A673 (cell line): Measurements from ENCODE around the gene ITPKB. TPM values are rescaled to one million over a fixed set of nuclear protein-coding genes. Genes with fewer than 3 reads are reported as not detected.

Experiments used
- BruUV-seq: library from RNA; stranded (reverse); fragments of 400-500 nt; replicated peaks from 2 replicates; lab custom pipeline; 2021; lab: Mats Ljungman, UMichigan
- CTCF ChIA-PET: fragments of 300-600 bp; sonication (Branson Sonifier 250); formaldehyde crosslinking; loops from one replicate; lab custom pipeline; 2022; ENCODE audit warnings: antibody characterized with exemption; lab: Charles Lee
- POLR2A ChIA-PET: fragments of 300-600 bp; sonication (Branson Sonifier 250); formaldehyde crosslinking; loops from one replicate; lab custom pipeline; 2022; ENCODE audit warnings: antibody characterized with exemption; ENCODE audit not compliant: low non-redundant PET; lab: Charles Lee
- DNase-seq: peaks from one replicate; pipeline ENCODE4 v3.0.0-alpha.2; 2015; ENCODE audit warnings: low spot score
- H3K27ac ChIP-seq: fragments of 200-600 bp; sonication (generic); 2 replicates; pipeline ENCODE4 v1.5.1; 2016; ENCODE audit warnings: mixed run types, low read depth, mild to moderate bottlenecking, mixed read lengths, antibody characterized with exemption, low read length; ENCODE audit not compliant: poor library complexity, severe bottlenecking
- H3K27me3 ChIP-seq: fragments of 200-600 bp; sonication (generic); replicated peaks from 2 replicates; pipeline ENCODE4 v1.6.1; 2017; ENCODE audit warnings: mixed run types, low read depth, mild to moderate bottlenecking, mixed read lengths, antibody characterized with exemption, low read length; ENCODE audit not compliant: insufficient read depth, poor library complexity
- H3K36me3 ChIP-seq: fragments of 200-600 bp; sonication (generic); 2 replicates; pipeline ENCODE4 v1.6.1; 2016; ENCODE audit warnings: mixed run types, mild to moderate bottlenecking, mixed read lengths, antibody characterized with exemption, low read length; ENCODE audit not compliant: insufficient read depth, poor library complexity, severe bottlenecking
- H3K4me1 ChIP-seq: fragments of 200-600 bp; sonication (generic); 2 replicates; pipeline ENCODE4 v1.6.1; 2017; ENCODE audit warnings: mixed run types, mild to moderate bottlenecking, mixed read lengths, antibody characterized with exemption, low read length; ENCODE audit not compliant: insufficient read depth, poor library complexity, severe bottlenecking
- H3K4me3 ChIP-seq: fragments of 200-600 bp; sonication (generic); 2 replicates; pipeline ENCODE4 v1.5.1; 2016; ENCODE audit warnings: low read depth, mixed run types, mild to moderate bottlenecking, mixed read lengths, low read length; ENCODE audit not compliant: poor library complexity, severe bottlenecking
- H3K9me3 ChIP-seq: fragments of 200-600 bp; sonication (generic); 2 replicates; pipeline ENCODE4 v1.6.1; 2016; ENCODE audit warnings: mixed run types, low read depth, mild to moderate bottlenecking, mixed read lengths, antibody characterized with exemption, low read length; ENCODE audit not compliant: poor library complexity, severe bottlenecking
- CTCF ChIP-seq: fragments of 300-800, 200-600 bp; sonication (generic); conservative IDR thresholded peaks from 2 replicates; pipeline ENCODE4 v1.5.1; 2017; ENCODE audit warnings: low read depth, mild to moderate bottlenecking, antibody characterized with exemption, low read length, moderate library complexity, mixed read lengths
- EZH2 ChIP-seq: fragments of 200-600 bp; sonication (generic); IDR thresholded peaks from 2 replicates; pipeline ENCODE4 v1.6.1; 2017; ENCODE audit warnings: borderline replicate concordance, low read depth, mild to moderate bottlenecking, mixed read lengths, antibody characterized with exemption, low read length; ENCODE audit not compliant: poor library complexity, severe bottlenecking
- intact Hi-C: fragments of 100-400 bp; cut with micrococcal nuclease; formaldehyde crosslinking; loops from one replicate; pipeline ENCODE4 v1.10.0; 2022; ENCODE audit not compliant: unreplicated experiment
- total RNA-seq: library from RNA; stranded (reverse); gene quantifications from 2 replicates; pipeline ENCODE4 v1.2.3, GENCODE V29; 2021

The ITPKB gene
- total RNA-seq, 1 experiment from 2014 or later, result 14.1 TPM

GRCh38 chr1:226632169-226632879 lies 106.8 kb downstream of the ITPKB start:
- no peak for TF ChIP-seq EZH2
- no peak for TF ChIP-seq CTCF
- Histone ChIP-seq H3K4me1 (no peaks in the 10 kb centered on the region), H3K27ac (no peak overlapping the region), H3K27me3 (no peaks in the 10 kb centered on the region), H3K36me3 (no peaks in the 10 kb centered on the region), H3K9me3 (no peaks in the 10 kb centered on the region), H3K4me3 (no peak overlapping the region)
- intact Hi-C loops, result loop anchor here (5.0 kb wide), 1 partner anchor 805 kb away; no protein-coding TSS in a partner anchor
- CTCF ChIA-PET, result no interaction called here
- POLR2A ChIA-PET, result no interaction called here
- no TSS peak for BruUV-seq
- DNase-seq, result no peak

- no peaks in the 10 kb centered on the region for H3K27me3 ChIP-seq
- BruUV-seq, result no TSS peak
- no peak overlapping the region for H3K27ac ChIP-seq
- H3K36me3 ChIP-seq, result no peaks in the 10 kb centered on the region
- intact Hi-C loops, result loop anchor here (5.0 kb wide), 1 partner anchor 806 kb away; no protein-coding TSS in a partner anchor
- H3K4me3 ChIP-seq, result no peak overlapping the region
- H3K9me3 ChIP-seq, result no peaks in the 10 kb centered on the region
- ChIA-PET POLR2A (no interaction called here), CTCF (interaction anchor here (0.5 to 1.0 kb wide), 2 partner anchors 104 to 197 kb away, joined by 3 to 4 read pairs; no protein-coding TSS in a partner anchor)
- no peak for DNase-seq
- TF ChIP-seq EZH2 (no peak), CTCF (no peak)
- no peaks in the 10 kb centered on the region for H3K4me1 ChIP-seq
Measured at GRCh38 chr1:226631229-226632000, 107.7 kb downstream of the ITPKB start.

- no peak overlapping the region for H3K4me3 ChIP-seq
- H3K27me3 ChIP-seq, result no peaks in the 10 kb centered on the region
- no peaks in the 10 kb centered on the region for H3K4me1 ChIP-seq
- TF ChIP-seq EZH2 (no peak), CTCF (no peak)
- no peaks in the 10 kb centered on the region for H3K36me3 ChIP-seq
- no peak overlapping the region for H3K27ac ChIP-seq
- BruUV-seq, result no TSS peak
- intact Hi-C loops, result loop anchor here (5.0 kb wide), 1 partner anchor 807 kb away; no protein-coding TSS in a partner anchor
- no peaks in the 10 kb centered on the region for H3K9me3 ChIP-seq
- ChIA-PET POLR2A (no interaction called here), CTCF (interaction anchor here (0.5 to 1.0 kb wide), 2 partner anchors 105 to 197 kb away, joined by 3 to 4 read pairs; no protein-coding TSS in a partner anchor)
- DNase-seq, result no peak
Measured at GRCh38 chr1:226630592-226630991, 108.5 kb downstream of the ITPKB start.
